HepG2 (cell line): ENCODE measurements around the gene VAV2. TPM values are rescaled to one million over a fixed set of nuclear protein-coding genes. Genes with fewer than 3 reads are reported as not detected.

Source experiments
- ATAC-seq: fragments of 200-7000 bp; cut with Tn5 transposase; 3 replicates; pipeline ENCODE4 v1.9.1; 2020; ENCODE audit warnings: mild to moderate bottlenecking, moderate library complexity
- BruUV-seq: library from RNA; stranded (reverse); fragments of 400-500 nt; replicated peaks from 2 replicates; lab custom pipeline; 2021; lab: Mats Ljungman, UMichigan
- CTCF ChIA-PET: fragments of 300-600 bp; formaldehyde crosslinking; extraction: SDS; loops from one replicate; lab custom pipeline; 2021; ENCODE audit warnings: low total read pairs, inconsistent platforms, low intra/inter-chr PET ratio; lab: Yijun Ruan, JAX
- POLR2A ChIA-PET: fragments of 350-600 bp; sonication (Branson Sonifier 250); formaldehyde crosslinking; loops from one replicate; lab custom pipeline; 2020; ENCODE audit warnings: antibody characterized with exemption, inconsistent platforms; lab: Yijun Ruan, JAX
- DNase-seq: peaks from one replicate; pipeline ENCODE4 v3.0.0-alpha.2; 2015; ENCODE audit warnings: low spot score
- FAIRE-seq: peaks from 3 replicates; lab custom pipeline; 2011; peaks lifted over from hg19 to GRCh38; lab: Jason Lieb, UNC
- H2AFZ ChIP-seq: one replicate; pipeline ENCODE4 v1.6.1; 2011; ENCODE audit warnings: low read length, inconsistent platforms
- H3K27ac ChIP-seq: fragments of 300-600 bp; 3 replicates; pipeline ENCODE4 v1.8.0; 2011; ENCODE audit warnings: mixed run types, mild to moderate bottlenecking, mixed read lengths, low read length, inconsistent platforms; ENCODE audit not compliant: insufficient read depth; ENCODE audit errors: extremely low read length
- H3K27me3 ChIP-seq, 2 experiments: fragments of 200-600 bp in 1 of 2; 2 replicates in 1 of 2; 3 replicates in 1 of 2; pipeline versions ENCODE4 v1.6.0 to v1.8.0; 2011; ENCODE audit warnings: low read length in 2 of 2, mild to moderate bottlenecking in 2 of 2, moderate library complexity in 2 of 2, inconsistent platforms in 1 of 2; ENCODE audit not compliant: insufficient read depth in 2 of 2, control insufficient read depth in 1 of 2
- H3K36me3 ChIP-seq, 2 experiments: fragments of 200-600 bp in 1 of 2; replicated peaks in 1 of 2; 2 replicates in 1 of 2; 3 replicates in 1 of 2; pipeline versions ENCODE4 v1.5.1 to v1.8.0; 2011; ENCODE audit warnings: low read length in 2 of 2, inconsistent platforms in 1 of 2; ENCODE audit not compliant: insufficient read depth in 2 of 2, control insufficient read depth in 1 of 2
- H3K4me1 ChIP-seq: 2 replicates; pipeline ENCODE4 v1.5.1; 2012; ENCODE audit warnings: low read length, inconsistent platforms; ENCODE audit not compliant: insufficient read depth
- H3K4me2 ChIP-seq: 2 replicates; pipeline ENCODE4 v1.6.0; 2011; ENCODE audit warnings: low read depth, low read length, inconsistent platforms
- H3K4me3 ChIP-seq, 3 experiments: fragments of 200-600 bp in 1 of 3; sonication (generic), shearing (Covaris generic) in 1 of 3; replicated peaks in 1 of 3; 2 replicates each; pipeline ENCODE4 v1.5.1; 2011 to 2016; ENCODE audit warnings: low read length in 3 of 3, inconsistent platforms in 2 of 3, low read depth in 2 of 3, mild to moderate bottlenecking in 2 of 3, control low read depth in 1 of 3, mixed read lengths in 1 of 3; ENCODE audit not compliant: insufficient read depth in 1 of 3
- H3K79me2 ChIP-seq: one replicate; pipeline ENCODE4 v1.6.1; 2011; ENCODE audit warnings: low read length, inconsistent platforms; ENCODE audit not compliant: insufficient read depth
- H3K9ac ChIP-seq: 2 replicates; pipeline ENCODE4 v1.6.0; 2011; ENCODE audit warnings: mild to moderate bottlenecking, low read depth, low read length, inconsistent platforms; ENCODE audit not compliant: insufficient read depth
- H3K9me3 ChIP-seq: 2 replicates; pipeline ENCODE4 v1.5.1; 2012; ENCODE audit warnings: mild to moderate bottlenecking, low read length
- H4K20me1 ChIP-seq: 2 replicates; pipeline ENCODE4 v1.6.0; 2011; ENCODE audit warnings: inconsistent platforms, mild to moderate bottlenecking, low read length, moderate library complexity; ENCODE audit not compliant: insufficient read depth
- AGO2 ChIP-seq: fragments of 200-400 bp; formaldehyde crosslinking; optimal IDR thresholded peaks from 2 replicates; pipeline ENCODE3; 2017; ENCODE audit warnings: mild to moderate bottlenecking, low read depth, low read length, moderate library complexity
- BRD4 ChIP-seq: sonication (generic); formaldehyde crosslinking; IDR thresholded peaks from 2 replicates; pipeline ENCODE4 v1.4.0; 2020; ENCODE audit warnings: missing genetic modification reagents
- CBX1 ChIP-seq: IDR thresholded peaks from one replicate; pipeline ENCODE4 v1.6.1; 2016; ENCODE audit warnings: antibody characterized with exemption, low read depth
- TAF15 ChIP-seq: fragments of 200-400 bp; formaldehyde crosslinking; IDR thresholded peaks from one replicate; pipeline ENCODE4 v1.6.1; 2018; ENCODE audit warnings: mild to moderate bottlenecking, low read depth, low read length; ENCODE audit not compliant: poor library complexity, severe bottlenecking
- ZFP36 ChIP-seq: fragments of 150-350 bp; IDR thresholded peaks from 2 replicates; pipeline ENCODE4 v1.6.1; 2018; ENCODE audit warnings: borderline replicate concordance, low read length, low read depth; ENCODE audit not compliant: partially characterized antibody
- ZNF281 ChIP-seq: sonication (generic); formaldehyde crosslinking; IDR thresholded peaks from 2 replicates; pipeline ENCODE4 v1.4.0; 2020; ENCODE audit warnings: missing genetic modification reagents, borderline replicate concordance
- ZNF557 ChIP-seq: sonication (generic); formaldehyde crosslinking; IDR thresholded peaks from 2 replicates; pipeline ENCODE4 v1.4.0; 2020; ENCODE audit warnings: missing genetic modification reagents
- WGBS: methylation state at CpG from one replicate; pipeline ENCODE4 v1.1.6; 2017; ENCODE audit warnings: low lambda C conversion rate; 5-methylcytosine and 5-hydroxymethylcytosine counted together
- in situ Hi-C: cut with HindIII; loops from 2 replicates; pipeline ENCODE4 v1.10.0; 2017; ENCODE audit warnings: low pct_unique_long_range_greater_than_20kb; ENCODE audit not compliant: extremely low pct_ligation_motif_present
- intact Hi-C: fragments of 100-400 bp; cut with micrococcal nuclease; formaldehyde crosslinking; loops from one replicate; pipeline ENCODE4 v1.10.0; 2022; ENCODE audit not compliant: unreplicated experiment
- polyA plus RNA-seq, 8 experiments: library from polyadenylated mRNA; depleted of rRNA in 3 of 8; stranded (reverse) in 7 of 8; unstranded in 1 of 8; fragments of >200 nt; fragmentation: Illumina TruSeq in 4 of 8; extraction: Trizol in 4 of 8; gene quantifications; 2 replicates each; pipeline versions ENCODE4 v1.2.1 to v1.2.3, GENCODE V29; 2011 to 2016; ENCODE audit warnings: low read depth in 4 of 8, missing spikeins in 1 of 8, mixed read lengths in 1 of 8; ENCODE audit not compliant: insufficient read depth in 1 of 8
- total RNA-seq, 5 experiments: library from RNA; depleted of rRNA; stranded (reverse); fragments of >200 nt; fragmentation: Illumina TruSeq; extraction: Trizol; gene quantifications; 2 replicates each; pipeline ENCODE4 v1.2.3, GENCODE V29; 2016; ENCODE audit warnings: low read depth in 1 of 5
- TF ChIP-seq, protein P1 (sequence below): sonication (generic); formaldehyde crosslinking; IDR thresholded peaks from 2 replicates; pipeline ENCODE4 v1.8.1; 2023; ENCODE audit warnings: missing genetic modification reagents, inconsistent platforms, borderline replicate concordance
- TF ChIP-seq, protein P2 (sequence below): sonication (generic); formaldehyde crosslinking; IDR thresholded peaks from 2 replicates; pipeline ENCODE4 v1.4.0; 2020; ENCODE audit warnings: mild to moderate bottlenecking, missing genetic modification reagents

Gene VAV2
- total and polyA plus RNA-seq, 2 of the 13 experiments (the other 11 are each of a cell fraction or from before 2014, with no cell fraction given) = 22.5 to 22.9 TPM

DNA sequence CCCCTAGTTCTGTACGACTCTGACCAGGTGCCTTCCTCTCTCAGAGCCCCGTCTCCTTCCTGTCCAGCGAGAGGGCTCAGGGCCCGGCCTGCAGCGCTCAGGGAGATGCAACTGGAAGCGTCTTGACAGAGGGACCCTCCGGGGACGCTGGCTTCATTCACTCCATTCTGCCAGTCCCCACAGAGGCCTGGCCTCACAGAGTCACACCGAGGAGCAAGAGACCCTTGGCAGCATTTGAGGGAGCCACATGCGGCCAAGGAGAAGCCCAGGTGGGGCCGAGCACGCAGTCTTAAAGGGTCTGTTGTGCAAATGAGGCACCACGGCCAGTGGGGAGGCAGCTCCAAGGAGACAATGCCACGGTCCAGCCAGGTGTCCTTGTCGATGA, 167.3 kb downstream of the VAV2 start (continued):
- TF ChIP-seq, protein P1, sequence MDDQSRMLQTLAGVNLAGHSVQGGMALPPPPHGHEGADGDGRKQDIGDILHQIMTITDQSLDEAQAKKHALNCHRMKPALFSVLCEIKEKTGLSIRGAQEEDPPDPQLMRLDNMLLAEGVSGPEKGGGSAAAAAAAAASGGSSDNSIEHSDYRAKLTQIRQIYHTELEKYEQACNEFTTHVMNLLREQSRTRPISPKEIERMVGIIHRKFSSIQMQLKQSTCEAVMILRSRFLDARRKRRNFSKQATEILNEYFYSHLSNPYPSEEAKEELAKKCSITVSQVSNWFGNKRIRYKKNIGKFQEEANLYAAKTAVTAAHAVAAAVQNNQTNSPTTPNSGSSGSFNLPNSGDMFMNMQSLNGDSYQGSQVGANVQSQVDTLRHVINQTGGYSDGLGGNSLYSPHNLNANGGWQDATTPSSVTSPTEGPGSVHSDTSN (CRISPR knock-in tag) = no peak
- no peak for TF ChIP-seq ZNF557 (CRISPR knock-in tag)

DNA sequence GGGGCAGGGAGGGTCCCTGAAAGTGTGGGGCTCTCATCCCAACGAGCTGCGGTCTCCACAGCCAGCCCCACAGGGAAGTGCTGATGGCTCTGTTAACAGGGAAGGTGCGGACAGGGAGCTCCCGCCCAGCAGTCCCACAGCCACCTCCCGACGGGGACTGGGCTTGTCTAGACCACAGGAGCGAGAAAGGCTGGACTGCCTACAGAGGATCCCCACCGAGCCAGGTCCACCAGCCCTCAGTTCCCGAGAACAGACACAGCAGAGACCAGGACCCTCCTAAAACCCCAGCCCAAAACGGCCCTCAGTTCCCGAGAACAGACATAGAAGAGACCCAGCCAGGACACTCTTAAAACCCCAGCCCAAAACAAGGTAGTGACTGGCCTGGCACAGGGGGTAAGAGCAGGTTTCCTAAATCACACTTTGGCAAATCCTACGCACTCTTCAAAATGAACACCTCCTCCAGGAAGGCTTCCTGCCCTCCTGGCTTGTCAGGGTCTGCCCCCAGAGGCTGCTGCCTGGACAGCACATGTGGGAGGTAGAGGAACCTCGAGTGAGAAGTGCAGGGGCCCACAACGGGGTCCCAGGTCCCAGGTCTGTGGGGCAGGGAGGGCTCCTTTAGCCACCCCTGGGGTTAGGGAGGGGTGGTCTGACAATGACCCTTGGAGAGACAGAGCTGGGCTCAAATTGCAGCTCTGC, 167.9 kb downstream of the VAV2 start:
- H3K9ac ChIP-seq = no peak overlapping the region
- no peak overlapping the region for H3K4me3 ChIP-seq
- POLR2A ChIA-PET = no interaction called here
- peaks cover 15 to 37% of the 10 kb centered on the region in 2 experiments; a peak in 4 of 5 replicates for H3K36me3 ChIP-seq
- H2AFZ ChIP-seq = no peak overlapping the region
- TF ChIP-seq TAF15 (no peak), ZFP36 (peak; percentile 28), ZNF281 (CRISPR knock-in tag) (no peak), CBX1 (no peak), AGO2 (peak; percentile 47), BRD4 (no peak)
- TF ChIP-seq, protein P2, sequence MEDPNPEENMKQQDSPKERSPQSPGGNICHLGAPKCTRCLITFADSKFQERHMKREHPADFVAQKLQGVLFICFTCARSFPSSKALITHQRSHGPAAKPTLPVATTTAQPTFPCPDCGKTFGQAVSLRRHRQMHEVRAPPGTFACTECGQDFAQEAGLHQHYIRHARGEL (CRISPR knock-in tag) = no peak
- DNase-seq = no peak
- intact Hi-C loops = no loop called here
- CTCF ChIA-PET = no interaction called here
- ATAC-seq = no peak
- 90% methylated on average over 5 of the region's 14 CpGs for WGBS
- no peaks in the 10 kb centered on the region for H3K27me3 ChIP-seq
- in situ Hi-C loops = no loop called here
- no peak for FAIRE-seq
- BruUV-seq = no TSS peak
- H3K4me1 ChIP-seq = peaks cover 4% of the 10 kb centered on the region; the same call in 1 of the 2 replicates
- H3K4me2 ChIP-seq = no peak overlapping the region
- H3K9me3 ChIP-seq = no peaks in the 10 kb centered on the region
- no peak overlapping the region for H3K27ac ChIP-seq
- H3K79me2 ChIP-seq = no peaks in the 10 kb centered on the region
- peaks cover 6% of the 10 kb centered on the region; the same call in 1 of the 2 replicates for H4K20me1 ChIP-seq
